B cell (primary cell): ENCODE results near the gene CR1L. TPM values are rescaled to one million over a fixed set of nuclear protein-coding genes. Genes with fewer than 3 reads are reported as not detected.
"Not testable (repeated sequence)": the region's sequence is repeated elsewhere in the genome, so short reads cannot be mapped to it uniquely, and the experiment has no call there.

Source experiments
- ATAC-seq: fragments of 200-7000 bp; cut with Tn5 transposase; one replicate; pipeline ENCODE4 v1.10.0; 2021; ENCODE audit warnings: low read depth, mild to moderate bottlenecking, moderate number of reproducible peaks, moderate library complexity
- CTCF ChIA-PET: fragments of 350-600 bp; sonication (Branson Sonifier 250); formaldehyde crosslinking; loops from one replicate; lab custom pipeline; 2021; ENCODE audit warnings: antibody characterized with exemption, inconsistent platforms; lab: Charles Lee
- POLR2A ChIA-PET: fragments of 350-600 bp; sonication (Branson Sonifier 250); formaldehyde crosslinking; loops from one replicate; lab custom pipeline; 2021; ENCODE audit warnings: antibody characterized with exemption; lab: Charles Lee
- DNase-seq: peaks from one replicate; pipeline ENCODE4 v3.0.0; 2013
- H2AFZ ChIP-seq: 2 replicates; pipeline ENCODE4 v1.6.1; 2012; ENCODE audit warnings: mild to moderate bottlenecking, low read depth, low read length; ENCODE audit not compliant: insufficient read depth, poor library complexity, severe bottlenecking
- H3K27ac ChIP-seq, 2 donors: 1 replicate in 1 of 2; 2 replicates in 1 of 2; pipeline ENCODE4 v1.5.1; 2012 to 2013; ENCODE audit warnings: low read length in 2 of 2, mild to moderate bottlenecking in 2 of 2, moderate library complexity in 1 of 2
- H3K27me3 ChIP-seq, 4 experiments: fragments of 200-600 bp in 1 of 4; sonication (generic) in 1 of 4; replicated peaks in 1 of 4; 1 replicate in 2 of 4; 2 replicates in 2 of 4; pipeline versions ENCODE4 v1.6.1 to v1.7.0; 2013 to 2016; ENCODE audit warnings: low read length in 3 of 4, mild to moderate bottlenecking in 2 of 4, mixed read lengths in 1 of 4, moderate library complexity in 1 of 4; ENCODE audit not compliant: insufficient read depth in 4 of 4, control insufficient read depth in 3 of 4; ENCODE audit errors: control extremely low read depth in 1 of 4
- H3K36me3 ChIP-seq, 2 experiments: replicated peaks in 1 of 2; 1 replicate in 1 of 2; 2 replicates in 1 of 2; pipeline versions ENCODE4 v1.6.1 to v1.7.1; 2013; ENCODE audit warnings: low read length in 1 of 2; ENCODE audit not compliant: insufficient read depth in 2 of 2, control insufficient read depth in 1 of 2; ENCODE audit errors: control extremely low read depth in 1 of 2, extremely low read depth in 1 of 2
- H3K4me1 ChIP-seq, 2 donors: fragments of 200-600 bp in 1 of 2; sonication (generic) in 1 of 2; 1 replicate in 1 of 2; 2 replicates in 1 of 2; pipeline versions ENCODE4 v1.5.1 to v1.6.1; 2013 to 2017; ENCODE audit warnings: low read length in 2 of 2; ENCODE audit not compliant: control insufficient read depth in 2 of 2, insufficient read depth in 2 of 2
- H3K4me2 ChIP-seq: replicated peaks from 2 replicates; pipeline ENCODE3; 2012; ENCODE audit warnings: mild to moderate bottlenecking, low read depth, low read length; ENCODE audit not compliant: poor library complexity, severe bottlenecking
- H3K4me3 ChIP-seq, 5 experiments: fragments of 200-600 bp in 1 of 5; sonication (generic) in 1 of 5; 1 replicate in 3 of 5; 2 replicates in 2 of 5; pipeline versions ENCODE4 v1.5.1 to v1.7.0; 2011 to 2016; ENCODE audit warnings: low read length in 4 of 5, mild to moderate bottlenecking in 4 of 5, low read depth in 2 of 5, control low read depth in 1 of 5, moderate library complexity in 1 of 5; ENCODE audit not compliant: insufficient read depth in 1 of 5; ENCODE audit errors: control extremely low read depth in 1 of 5, extremely low read depth in 1 of 5
- H3K79me2 ChIP-seq: fragments of 200-600 bp; sonication (generic); one replicate; pipeline ENCODE4 v1.6.0; 2016; ENCODE audit warnings: low read length; ENCODE audit not compliant: control insufficient read depth, insufficient read depth
- H3K9ac ChIP-seq: fragments of 200-600 bp; sonication (generic); 2 replicates; pipeline ENCODE4 v1.6.1; 2017; ENCODE audit warnings: mild to moderate bottlenecking, low read length, moderate library complexity
- H3K9me3 ChIP-seq, 3 donors: one replicate each; pipeline versions ENCODE4 v1.6.1 to v1.7.1; 2013; ENCODE audit warnings: low read length in 2 of 3; ENCODE audit not compliant: control insufficient read depth in 2 of 3, insufficient read depth in 1 of 3; ENCODE audit errors: control extremely low read depth in 1 of 3
- H4K20me1 ChIP-seq: 2 replicates; pipeline ENCODE4 v1.6.0; 2012; ENCODE audit warnings: mild to moderate bottlenecking, low read length; ENCODE audit not compliant: insufficient read depth, control insufficient read depth, poor library complexity, severe bottlenecking
- H3K27ac Mint-ChIP-seq: one replicate; pipeline ENCODE4 v1.8.0; 2021; ENCODE audit warnings: mixed read lengths
- H3K27me3 Mint-ChIP-seq: one replicate; pipeline ENCODE4 v1.8.0; 2021; ENCODE audit warnings: mixed read lengths
- H3K4me1 Mint-ChIP-seq: one replicate; pipeline ENCODE4 v1.8.0; 2021; ENCODE audit warnings: mixed read lengths
- H3K4me3 Mint-ChIP-seq: one replicate; pipeline ENCODE4 v1.8.0; 2021; ENCODE audit warnings: mixed read lengths
- H3K9me3 Mint-ChIP-seq: one replicate; pipeline ENCODE4 v1.8.0; 2022; ENCODE audit warnings: mixed read lengths; ENCODE audit not compliant: insufficient read depth
- EZH2 ChIP-seq: IDR thresholded peaks from 2 replicates; pipeline ENCODE4 v1.6.1; 2012; ENCODE audit warnings: borderline replicate concordance, low read depth, mild to moderate bottlenecking, moderate library complexity, low read length; ENCODE audit not compliant: insufficient read depth, poor library complexity, severe bottlenecking
- WGBS: methylation state at CpG from one replicate; pipeline ENCODE4 v1.1.5; 2013; ENCODE audit warnings: missing lambda C conversion rate; ENCODE audit not compliant: insufficient coverage; 5-methylcytosine and 5-hydroxymethylcytosine counted together
- intact Hi-C: fragments of 100-400 bp; cut with micrococcal nuclease; formaldehyde crosslinking; loops from one replicate; pipeline ENCODE4 v1.10.0; 2022
- polyA plus RNA-seq: library from polyadenylated mRNA; depleted of rRNA; stranded (reverse); fragments of >200 nt; gene quantifications from 2 replicates; pipeline ENCODE4 v1.2.3, GENCODE V29; 2012
- total RNA-seq, 2 donors: library from RNA; stranded (reverse); fragments of 120-200 nt in 1 of 2; gene quantifications; 1 replicate in 1 of 2; 2 replicates in 1 of 2; pipeline versions ENCODE4 v1.2.3 to v1.2.4, GENCODE V29; 2013 to 2022
- TF ChIP-seq, protein P1 (sequence below): fragments of 200-600 bp; IDR thresholded peaks from one replicate; pipeline ENCODE4 v1.8.0; 2022; ENCODE audit warnings: antibody characterized with exemption, mild to moderate bottlenecking

CR1L gene
- total and polyA plus RNA-seq, 2 donors (not counting 1 experiment from before 2014, with no cell fraction given) = 0.07 to 0.59 TPM

GRCh38 chr1:207659545-207660153, 14.7 kb downstream of the CR1L start:
- Mint-ChIP-seq H3K4me1 (no peaks in the 10 kb centered on the region), H3K9me3 (no peaks in the 10 kb centered on the region), H3K27me3 (peaks cover 3% of the 10 kb centered on the region), H3K4me3 (no peak overlapping the region), H3K27ac (no peak overlapping the region)
- H4K20me1 ChIP-seq = no peaks in the 10 kb centered on the region
- POLR2A ChIA-PET = interaction anchor here (0.6 kb wide), 1 partner anchor 211 kb away, joined by 13 read pairs; no protein-coding TSS in a partner anchor
- H3K9me3 ChIP-seq = no peaks in the 10 kb centered on the region
- H2AFZ ChIP-seq = no peak overlapping the region
- H3K36me3 ChIP-seq = no peaks in the 10 kb centered on the region
- H3K4me2 ChIP-seq = no peak overlapping the region
- no peaks in the 10 kb centered on the region for H3K4me1 ChIP-seq
- no peaks in the 10 kb centered on the region for H3K79me2 ChIP-seq
- no peak overlapping the region for H3K27ac ChIP-seq
- H3K9ac ChIP-seq = no peak overlapping the region
- no peaks in the 10 kb centered on the region for H3K27me3 ChIP-seq
- intact Hi-C loops = loop anchor here (10.0 kb wide), 1 partner anchor 305 kb away; no protein-coding TSS in a partner anchor
- CTCF ChIA-PET = no interaction called here
- 82% methylated on average over 10 of the region's 10 CpGs for WGBS
- H3K4me3 ChIP-seq = no peak overlapping the region
- DNase-seq (no peak), ATAC-seq (no peak)
- TF ChIP-seq, protein P1, sequence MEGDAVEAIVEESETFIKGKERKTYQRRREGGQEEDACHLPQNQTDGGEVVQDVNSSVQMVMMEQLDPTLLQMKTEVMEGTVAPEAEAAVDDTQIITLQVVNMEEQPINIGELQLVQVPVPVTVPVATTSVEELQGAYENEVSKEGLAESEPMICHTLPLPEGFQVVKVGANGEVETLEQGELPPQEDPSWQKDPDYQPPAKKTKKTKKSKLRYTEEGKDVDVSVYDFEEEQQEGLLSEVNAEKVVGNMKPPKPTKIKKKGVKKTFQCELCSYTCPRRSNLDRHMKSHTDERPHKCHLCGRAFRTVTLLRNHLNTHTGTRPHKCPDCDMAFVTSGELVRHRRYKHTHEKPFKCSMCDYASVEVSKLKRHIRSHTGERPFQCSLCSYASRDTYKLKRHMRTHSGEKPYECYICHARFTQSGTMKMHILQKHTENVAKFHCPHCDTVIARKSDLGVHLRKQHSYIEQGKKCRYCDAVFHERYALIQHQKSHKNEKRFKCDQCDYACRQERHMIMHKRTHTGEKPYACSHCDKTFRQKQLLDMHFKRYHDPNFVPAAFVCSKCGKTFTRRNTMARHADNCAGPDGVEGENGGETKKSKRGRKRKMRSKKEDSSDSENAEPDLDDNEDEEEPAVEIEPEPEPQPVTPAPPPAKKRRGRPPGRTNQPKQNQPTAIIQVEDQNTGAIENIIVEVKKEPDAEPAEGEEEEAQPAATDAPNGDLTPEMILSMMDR = no peak
- TF ChIP-seq EZH2 = no peak

DNA sequence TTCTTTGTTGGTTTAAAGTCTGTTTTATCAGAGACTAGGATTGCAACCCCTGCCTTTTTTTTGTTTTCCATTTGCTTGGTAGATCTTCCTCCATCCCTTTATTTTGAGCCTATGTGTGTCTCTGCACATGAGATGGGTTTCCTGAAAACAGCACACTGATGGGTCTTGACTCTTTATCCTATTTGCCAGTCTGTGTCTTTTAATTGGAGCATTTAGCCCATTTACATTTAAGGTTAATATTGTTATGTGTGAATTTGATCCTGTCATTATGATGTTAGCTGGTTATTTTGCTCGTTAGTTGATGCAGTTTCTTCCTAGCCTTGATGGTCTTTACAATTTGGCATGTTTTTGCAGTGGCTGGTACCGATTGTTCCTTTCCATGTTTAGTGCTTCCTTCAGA, 16.5 kb downstream of the CR1L start:
- H3K4me2 ChIP-seq, H3K27me3 ChIP-seq, H3K4me1 ChIP-seq, H3K9ac ChIP-seq, H3K9me3 Mint-ChIP-seq, H3K36me3 ChIP-seq, H3K4me3 ChIP-seq, DNase-seq, H4K20me1 ChIP-seq, POLR2A ChIA-PET, H3K9me3 ChIP-seq, H3K4me1 Mint-ChIP-seq, ATAC-seq, intact Hi-C loops, H3K79me2 ChIP-seq, CTCF ChIA-PET, H3K4me3 Mint-ChIP-seq, H2AFZ ChIP-seq, H3K27ac ChIP-seq, H3K27ac Mint-ChIP-seq: not testable (repeated sequence)
- no CpG with 5 or more reads among the region's 2 CpGs for WGBS
- peaks cover 10% of the 10 kb centered on the region for H3K27me3 Mint-ChIP-seq
